Brain microvascular endothelial cell (primary cell): ENCODE measurements around the gene AK1.

Experiments used
- DNase-seq: peaks from one replicate; pipeline ENCODE4 v3.0.0-alpha.2; 2020
- H3K27ac ChIP-seq: fragments of 250-450 bp; sonication (Bioruptor Pico); 2 replicates; pipeline ENCODE4 v1.5.1; 2020; ENCODE audit warnings: mild to moderate bottlenecking, moderate library complexity
- H3K27me3 ChIP-seq: fragments of 250-450 bp; sonication (Bioruptor Pico); replicated peaks from 2 replicates; pipeline ENCODE4 v1.5.1; 2020; ENCODE audit warnings: mild to moderate bottlenecking
- H3K36me3 ChIP-seq: fragments of 250-450 bp; sonication (Bioruptor Pico); replicated peaks from 2 replicates; pipeline ENCODE4 v1.5.1; 2020; ENCODE audit warnings: mild to moderate bottlenecking
- H3K4me3 ChIP-seq: 2 replicates; pipeline ENCODE4 v1.5.1; 2011; ENCODE audit warnings: low read depth, mild to moderate bottlenecking, control low read depth, low read length, moderate library complexity
- in situ Hi-C: cut with HindIII; loops from 2 replicates; pipeline ENCODE4 v1.10.0; 2017; ENCODE audit warnings: low sequenced_read_pairs, low pct_ligation_motif_present
- TF ChIP-seq, protein P1 (sequence below): IDR thresholded peaks from 2 replicates; pipeline ENCODE4 v1.5.1; 2011; ENCODE audit warnings: low read depth, mild to moderate bottlenecking, moderate library complexity, low read length, control low read depth, inconsistent platforms; ENCODE audit errors: missing control alignments

AK1 gene

DNA sequence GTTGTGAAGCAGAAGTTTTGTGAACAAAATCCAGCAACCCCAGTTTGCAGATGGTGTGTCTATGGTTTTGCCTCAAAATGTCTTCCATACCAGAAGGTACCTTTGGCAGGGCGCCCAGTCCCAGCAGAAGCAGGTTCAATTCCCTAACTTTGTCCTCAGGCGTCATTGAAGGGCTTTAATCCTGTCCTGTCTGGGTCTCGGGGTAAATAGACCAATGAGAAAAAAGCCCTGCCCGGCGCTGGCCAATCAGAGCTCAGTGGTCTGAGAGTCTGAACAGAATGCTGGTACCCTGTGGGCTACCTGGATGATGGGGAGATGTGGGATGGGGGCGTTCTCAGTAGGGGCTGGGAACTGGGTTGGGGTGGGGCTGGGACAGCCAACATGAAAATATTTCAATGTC lies 45.6 kb upstream of the AK1 start:
- Histone ChIP-seq H3K4me3 (no peak overlapping the region), H3K27ac (no peak overlapping the region), H3K36me3 (no peaks in the 10 kb centered on the region), H3K27me3 (no peaks in the 10 kb centered on the region)
- in situ Hi-C loops, result no loop called here
- DNase-seq, result no peak
- TF ChIP-seq, protein P1, sequence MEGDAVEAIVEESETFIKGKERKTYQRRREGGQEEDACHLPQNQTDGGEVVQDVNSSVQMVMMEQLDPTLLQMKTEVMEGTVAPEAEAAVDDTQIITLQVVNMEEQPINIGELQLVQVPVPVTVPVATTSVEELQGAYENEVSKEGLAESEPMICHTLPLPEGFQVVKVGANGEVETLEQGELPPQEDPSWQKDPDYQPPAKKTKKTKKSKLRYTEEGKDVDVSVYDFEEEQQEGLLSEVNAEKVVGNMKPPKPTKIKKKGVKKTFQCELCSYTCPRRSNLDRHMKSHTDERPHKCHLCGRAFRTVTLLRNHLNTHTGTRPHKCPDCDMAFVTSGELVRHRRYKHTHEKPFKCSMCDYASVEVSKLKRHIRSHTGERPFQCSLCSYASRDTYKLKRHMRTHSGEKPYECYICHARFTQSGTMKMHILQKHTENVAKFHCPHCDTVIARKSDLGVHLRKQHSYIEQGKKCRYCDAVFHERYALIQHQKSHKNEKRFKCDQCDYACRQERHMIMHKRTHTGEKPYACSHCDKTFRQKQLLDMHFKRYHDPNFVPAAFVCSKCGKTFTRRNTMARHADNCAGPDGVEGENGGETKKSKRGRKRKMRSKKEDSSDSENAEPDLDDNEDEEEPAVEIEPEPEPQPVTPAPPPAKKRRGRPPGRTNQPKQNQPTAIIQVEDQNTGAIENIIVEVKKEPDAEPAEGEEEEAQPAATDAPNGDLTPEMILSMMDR, result no peak

DNA sequence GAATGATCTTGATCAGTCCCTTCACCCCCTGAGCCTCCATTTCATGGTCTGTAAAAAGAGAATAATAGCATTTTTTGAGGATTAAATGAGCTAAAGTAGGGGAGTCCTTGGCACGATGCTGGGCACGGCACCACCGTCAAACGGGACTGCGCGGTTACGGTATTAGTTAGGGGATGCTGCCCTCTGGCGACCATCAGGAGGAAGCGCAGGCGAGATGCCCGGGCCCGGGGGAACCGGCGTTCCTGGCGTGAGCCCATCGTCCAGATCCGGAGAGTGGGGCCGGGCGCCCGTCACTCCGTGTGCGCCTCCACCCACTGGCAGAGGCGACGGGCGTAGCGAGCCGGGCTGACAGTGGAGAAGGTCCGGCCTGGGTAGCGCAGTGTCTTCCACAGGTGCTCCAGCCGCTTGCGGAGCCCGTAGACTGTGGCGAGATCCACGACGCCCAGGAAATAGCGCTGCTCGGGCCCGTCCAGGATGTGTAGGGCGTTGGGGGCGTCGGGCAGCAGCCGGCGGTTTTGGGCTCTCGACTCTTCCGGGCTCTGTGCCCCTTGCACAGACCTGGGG lies 44.2 kb upstream of the AK1 start:
- H3K36me3 ChIP-seq, result no peaks in the 10 kb centered on the region
- peak overlapping the region; percentile 12 for H3K4me3 ChIP-seq
- no peak overlapping the region for H3K27ac ChIP-seq
- in situ Hi-C loops, result no loop called here
- H3K27me3 ChIP-seq, result no peaks in the 10 kb centered on the region
- DNase-seq, result no peak
- TF ChIP-seq, protein P1, result peak; percentile 87

DNA sequence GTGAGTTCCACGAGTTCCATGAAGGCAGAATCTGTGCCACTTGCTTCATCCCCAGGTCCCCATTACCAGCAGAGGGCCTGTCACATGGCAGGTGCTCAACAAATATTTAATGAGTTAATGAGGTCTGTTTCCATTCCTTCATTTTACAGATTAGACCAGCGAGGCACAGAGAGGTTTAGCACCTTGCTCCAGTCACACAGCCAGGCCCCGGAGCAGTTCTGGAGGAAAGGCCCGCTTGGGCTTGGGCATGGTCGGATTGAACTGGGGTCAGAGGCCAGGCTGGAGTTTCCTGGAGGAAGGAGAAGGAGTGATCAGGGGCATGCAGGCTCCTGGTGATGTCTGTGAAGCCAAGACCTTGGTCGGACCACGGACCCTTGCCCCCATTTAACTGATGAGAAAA lies 43.3 kb upstream of the AK1 start:
- Histone ChIP-seq H3K27me3 (no peaks in the 10 kb centered on the region), H3K4me3 (no peak overlapping the region), H3K27ac (no peak overlapping the region), H3K36me3 (no peaks in the 10 kb centered on the region)
- in situ Hi-C loops, result no loop called here
- DNase-seq, result no peak
- TF ChIP-seq, protein P1, result no peak

DNA sequence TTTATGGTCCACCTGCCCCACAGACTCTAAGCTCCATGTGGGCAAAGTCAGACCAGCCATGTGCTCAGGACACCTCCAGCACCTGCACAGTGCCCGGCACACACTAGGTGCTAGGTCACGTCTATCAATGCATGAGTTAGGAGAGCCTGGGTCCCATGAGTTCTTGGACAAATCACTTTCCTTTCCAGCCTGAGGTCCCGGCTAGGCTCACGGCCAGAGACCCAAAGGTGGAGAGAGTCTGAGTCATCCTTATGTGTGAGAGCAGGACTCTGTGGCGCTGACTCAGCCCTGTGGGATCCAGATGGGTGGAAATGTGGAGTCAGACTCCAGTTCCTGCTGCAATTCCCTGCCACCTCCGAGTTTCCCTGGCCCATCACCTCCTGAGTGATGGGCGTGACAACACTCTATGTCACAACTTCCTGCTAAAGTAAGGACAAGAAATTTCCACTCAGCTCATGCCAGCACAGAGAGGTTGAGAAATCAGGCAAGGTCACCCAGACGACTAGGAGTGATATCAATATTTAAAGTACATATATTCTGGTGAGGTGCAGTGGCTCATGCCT lies 41.9 kb upstream of the AK1 start:
- no peak overlapping the region for H3K4me3 ChIP-seq
- H3K27me3 ChIP-seq, result no peaks in the 10 kb centered on the region
- TF ChIP-seq, protein P1, result no peak
- peak; percentile 98 for DNase-seq
- peak overlapping the region; percentile 66 for H3K27ac ChIP-seq
- H3K36me3 ChIP-seq, result no peaks in the 10 kb centered on the region
- in situ Hi-C loops, result no loop called here

DNA sequence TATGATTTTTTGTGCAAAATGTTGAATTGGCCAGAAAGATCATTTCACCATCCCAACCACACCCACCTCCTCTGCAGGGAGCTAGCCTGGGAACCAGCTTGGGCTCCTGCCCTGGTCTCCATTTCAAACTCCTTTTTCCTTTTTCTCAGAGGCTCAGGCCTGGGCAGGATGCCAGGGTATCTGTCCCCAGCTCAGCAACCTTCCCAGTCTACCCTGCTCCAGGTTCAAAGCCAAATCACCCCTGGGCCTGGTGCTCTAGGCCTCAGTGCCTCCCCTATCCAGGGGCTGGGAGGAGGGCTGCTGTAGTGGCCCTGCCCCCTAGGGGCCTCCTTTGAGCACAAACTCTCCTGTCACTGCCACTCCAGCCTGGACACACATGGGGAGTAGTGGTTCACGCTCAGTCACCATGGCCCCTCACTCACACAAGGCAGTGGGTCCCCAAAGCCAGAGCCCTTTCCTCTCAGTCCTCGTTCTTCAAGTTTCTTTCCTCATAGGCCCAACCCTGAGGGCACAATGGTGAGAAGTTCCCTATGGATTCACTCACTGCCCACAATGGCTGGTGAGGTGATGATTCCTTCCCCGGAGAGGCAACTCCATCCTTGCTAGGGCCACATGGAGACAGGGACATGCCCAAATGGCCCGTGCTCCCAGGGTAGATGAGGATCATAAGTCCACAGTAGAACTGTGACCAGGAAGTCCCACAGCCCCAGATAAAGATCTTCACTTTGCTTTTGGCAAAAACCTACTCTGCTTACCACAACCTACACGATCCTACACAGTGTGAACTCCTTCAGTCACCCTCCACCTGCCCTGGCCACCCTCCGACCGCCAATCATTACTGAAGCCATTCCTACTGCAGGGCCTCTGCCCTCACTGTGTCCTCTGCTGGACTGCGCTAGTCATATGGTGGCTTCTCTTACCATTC lies 41.0 kb upstream of the AK1 start:
- Histone ChIP-seq H3K36me3 (no peaks in the 10 kb centered on the region), H3K4me3 (no peak overlapping the region), H3K27me3 (no peaks in the 10 kb centered on the region), H3K27ac (peak overlapping the region; percentile 11)
- TF ChIP-seq, protein P1, result peak; percentile 36
- in situ Hi-C loops, result no loop called here
- DNase-seq, result no peak
